NCI-H526 treated with DMSO at 0.1 percent for 48 hours (cell line): ENCODE data around the gene LY6G6F.

Experiments
- DNase-seq: peaks from one replicate; lab custom pipeline; 2025; lab: John Stamatoyannopoulos, UW

The LY6G6F gene

DNA sequence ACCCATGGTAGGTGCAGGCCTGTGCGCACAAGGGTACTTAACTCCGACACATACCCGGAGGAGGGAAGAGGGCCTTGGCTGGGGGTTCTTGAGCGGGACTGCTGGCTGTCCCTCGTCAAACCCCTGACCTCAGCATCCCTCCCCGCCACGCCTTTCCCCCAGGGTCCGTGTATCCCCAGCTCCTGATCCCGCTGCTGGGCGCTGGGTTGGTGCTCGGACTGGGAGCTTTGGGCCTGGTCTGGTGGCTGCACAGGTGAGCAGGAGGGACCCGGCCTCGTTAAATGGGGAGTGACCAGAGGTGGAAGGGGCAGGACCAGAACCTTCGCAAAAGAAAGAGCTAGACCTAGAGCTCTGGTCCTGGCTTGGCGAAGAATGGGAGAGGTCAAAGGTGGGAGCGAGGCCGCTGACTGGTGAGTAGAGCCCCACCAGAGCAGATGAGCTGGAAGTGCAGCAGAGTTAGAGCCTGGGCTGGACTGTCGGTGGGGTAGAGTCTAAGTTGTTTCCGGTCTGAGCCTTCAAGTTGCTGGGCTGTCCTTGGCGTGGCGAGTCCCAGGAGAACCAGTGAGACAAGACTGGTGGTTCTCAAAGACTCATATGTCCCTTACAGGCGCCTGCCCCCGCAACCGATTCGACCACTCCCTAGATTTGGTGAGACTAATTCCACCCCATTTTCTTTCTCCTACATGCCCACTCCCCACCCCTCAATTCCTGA is 17.5 kb downstream of the LY6G6F start:
- DNase-seq: no peak

DNA sequence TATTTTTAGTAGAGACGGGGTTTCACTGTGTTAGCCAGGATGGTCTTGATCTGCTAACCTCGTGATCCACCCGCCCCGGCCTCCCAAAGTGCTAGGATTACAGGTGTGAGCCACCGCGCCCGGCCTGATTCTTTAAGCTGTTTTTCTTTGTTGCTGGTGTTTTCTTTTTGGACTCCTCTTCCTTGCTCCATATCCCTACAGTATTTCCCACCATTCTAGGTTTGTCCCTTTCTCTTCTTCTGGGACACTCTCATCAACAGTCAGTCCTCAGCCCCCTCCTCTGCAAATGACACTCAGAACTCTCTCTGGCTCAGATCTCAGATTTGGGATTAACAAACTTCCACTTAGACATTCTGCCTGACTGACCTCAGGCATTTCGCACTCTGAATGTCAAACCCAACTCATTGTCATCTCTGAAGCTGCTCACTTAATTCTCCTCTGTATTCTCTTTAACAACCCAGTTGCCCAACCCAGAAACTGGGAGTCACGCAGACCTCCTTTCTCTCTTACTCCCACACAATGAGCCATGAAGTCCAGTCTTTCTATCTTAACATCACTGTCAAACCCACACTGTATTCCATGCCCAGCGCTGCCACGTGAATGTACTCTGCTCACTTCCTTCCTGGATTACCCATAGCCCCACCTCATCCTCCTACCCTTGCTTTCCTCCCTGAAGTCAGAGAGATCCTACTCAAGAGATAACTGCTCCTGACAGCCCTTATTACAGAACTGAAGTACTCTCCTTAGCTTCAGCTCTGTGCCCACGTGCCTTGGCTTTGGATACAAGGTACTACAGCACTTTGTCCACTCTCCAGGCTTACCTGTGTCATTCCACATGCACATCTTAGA is 19.1 kb downstream of the LY6G6F start:
- DNase-seq: no peak

- no peak for DNase-seq
Measured at GRCh38 chr6:31727034-31727716, 20.5 kb downstream of the LY6G6F start.

DNA sequence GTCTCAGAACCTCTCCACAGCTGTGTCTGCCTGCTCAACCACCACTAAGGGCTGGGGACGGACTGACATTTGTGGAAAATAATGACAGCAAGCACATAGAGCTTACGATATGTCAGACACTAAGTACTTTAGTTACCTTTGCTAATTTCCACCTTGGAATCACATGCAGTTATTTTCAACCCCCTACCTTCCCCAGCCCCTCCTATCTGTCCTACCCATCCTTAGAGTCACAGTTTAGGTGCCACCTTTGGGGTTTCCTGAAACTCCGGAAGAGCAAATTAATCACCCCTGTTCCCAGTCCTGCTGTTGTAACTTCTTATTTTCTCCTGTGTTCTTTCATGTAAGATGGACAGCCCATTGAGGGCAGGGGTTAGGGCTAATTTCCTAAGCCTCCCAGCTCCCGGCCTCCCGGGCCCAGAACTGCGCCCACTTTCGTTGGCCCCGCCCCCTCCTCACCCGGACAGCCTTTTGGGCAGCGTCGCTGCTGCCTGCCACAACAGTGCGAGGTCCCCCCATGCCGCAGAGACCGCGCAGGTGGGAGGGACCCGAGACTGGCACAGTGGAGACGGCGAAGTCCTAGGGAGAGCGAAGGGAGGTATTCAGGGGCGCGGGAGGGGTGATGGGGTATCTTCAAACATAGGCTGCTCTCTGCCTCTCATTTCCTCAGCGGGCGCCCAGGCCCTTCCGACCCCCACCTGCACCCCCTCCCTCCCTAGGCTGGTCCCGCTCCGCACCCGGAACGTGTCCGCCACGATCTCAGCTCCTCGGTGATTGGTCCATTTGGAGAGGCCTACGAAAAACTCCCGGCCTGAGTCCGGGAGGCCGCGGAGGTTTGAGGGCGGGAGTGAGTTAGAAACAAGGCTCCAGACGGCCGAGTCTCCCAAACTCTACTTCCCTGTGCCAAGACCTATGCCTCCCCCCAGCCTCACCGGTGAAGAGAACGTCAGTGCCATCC is 21.3 kb downstream of the LY6G6F start:
- DNase-seq: no peak

- DNase-seq: no peak
Measured at GRCh38 chr6:31728767-31729514, 22.3 kb downstream of the LY6G6F start, which contains the start of gene DDAH2. Gene DDAH2, minus strand, starts transcription at chr6:31729299. Its CDS starts 138 bp downstream, at chr6:31729161.

DNA sequence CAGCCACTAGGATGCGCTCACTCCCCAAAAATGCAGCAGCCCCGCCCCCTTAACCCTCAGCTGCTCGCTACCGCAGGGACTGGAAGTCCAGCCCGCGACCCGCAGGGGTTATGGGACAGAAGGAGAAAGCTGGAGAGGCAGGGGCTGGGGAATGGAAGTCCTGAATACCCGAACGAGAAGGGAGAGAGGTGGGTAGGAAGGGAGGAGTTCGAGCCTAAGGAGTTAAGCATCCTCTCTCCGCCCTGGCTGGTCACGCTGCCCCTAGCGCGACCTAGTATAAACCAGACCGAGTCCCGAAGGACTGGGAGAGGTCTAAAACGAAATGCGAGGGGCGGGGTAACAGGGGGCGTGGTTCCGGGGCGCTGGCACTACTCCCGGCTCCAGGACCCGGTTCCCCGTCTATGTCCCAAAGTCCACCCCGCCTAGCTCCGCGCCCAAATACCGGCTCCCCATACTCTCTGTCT is 22.9 kb downstream of the LY6G6F start:
- DNase-seq: peak; percentile 69

DNA sequence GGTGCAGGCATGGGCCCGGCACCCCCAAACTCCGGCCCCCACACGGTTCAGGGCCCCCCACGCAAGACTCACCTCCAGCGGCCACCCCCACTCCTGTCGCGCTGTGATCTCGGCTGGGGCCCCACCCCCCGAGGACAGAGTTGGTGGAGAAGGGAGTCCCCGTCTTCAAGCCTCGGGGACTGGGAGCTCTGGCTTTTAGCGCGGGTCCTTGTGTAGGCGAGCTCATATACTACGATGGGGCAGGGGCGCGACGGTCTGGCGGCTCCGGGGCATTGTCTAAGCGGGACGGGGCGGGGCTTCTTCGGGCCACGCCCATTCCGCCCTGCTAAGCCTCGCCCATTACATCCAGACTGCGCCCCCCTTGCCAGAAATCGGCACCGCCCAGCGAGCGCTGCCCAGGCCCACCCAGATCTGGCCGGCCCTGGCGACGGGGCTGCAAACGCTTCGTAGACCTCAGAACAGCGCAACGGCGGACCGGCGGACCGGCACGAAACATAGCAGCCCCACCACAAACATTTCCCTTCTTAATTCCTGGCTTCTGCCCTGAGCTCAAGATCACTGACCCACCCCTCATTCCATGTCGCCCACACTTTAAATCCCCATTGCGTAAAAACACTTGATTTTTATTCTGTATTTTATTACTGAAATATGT is 23.4 kb downstream of the LY6G6F start:
- DNase-seq: peak; percentile 66

- no peak for DNase-seq
Measured at GRCh38 chr6:31730631-31731086, 24.0 kb downstream of the LY6G6F start.

DNA sequence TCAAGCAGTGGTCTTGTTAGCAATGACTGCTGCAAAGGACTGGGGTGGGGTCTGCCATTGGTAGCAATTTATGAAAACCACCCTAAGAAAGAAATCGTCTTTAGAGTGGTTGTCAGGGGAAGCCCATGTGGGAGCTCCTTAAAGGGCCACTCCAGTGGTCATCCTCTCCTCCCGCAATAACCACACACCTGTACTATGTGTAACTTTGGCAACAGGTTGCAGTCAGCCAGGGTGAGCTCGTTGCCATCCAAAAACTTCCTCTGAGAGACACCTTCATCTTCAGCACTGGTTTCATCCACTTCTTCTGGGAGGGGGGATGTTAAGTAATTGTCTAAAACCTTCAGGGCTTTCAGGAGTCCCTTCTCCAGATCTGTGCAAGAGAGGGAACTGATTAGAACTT is 25.4 kb downstream of the LY6G6F start:
- no peak for DNase-seq

GRCh38 chr6:31733734-31734133 is 27.1 kb downstream of the LY6G6F start:
- DNase-seq: no peak

GRCh38 chr6:31734247-31734820 is 27.7 kb downstream of the LY6G6F start:
- no peak for DNase-seq

- no peak for DNase-seq
Measured at GRCh38 chr6:31734821-31735406, 28.2 kb downstream of the LY6G6F start.

GRCh38 chr6:31736021-31736767 is 29.5 kb downstream of the LY6G6F start, which contains the start of gene CLIC1:
Gene CLIC1, minus strand, starts transcription at chr6:31736530. Its CDS starts 230 bp downstream, at chr6:31736300.
- peak; percentile 56 for DNase-seq

DNA sequence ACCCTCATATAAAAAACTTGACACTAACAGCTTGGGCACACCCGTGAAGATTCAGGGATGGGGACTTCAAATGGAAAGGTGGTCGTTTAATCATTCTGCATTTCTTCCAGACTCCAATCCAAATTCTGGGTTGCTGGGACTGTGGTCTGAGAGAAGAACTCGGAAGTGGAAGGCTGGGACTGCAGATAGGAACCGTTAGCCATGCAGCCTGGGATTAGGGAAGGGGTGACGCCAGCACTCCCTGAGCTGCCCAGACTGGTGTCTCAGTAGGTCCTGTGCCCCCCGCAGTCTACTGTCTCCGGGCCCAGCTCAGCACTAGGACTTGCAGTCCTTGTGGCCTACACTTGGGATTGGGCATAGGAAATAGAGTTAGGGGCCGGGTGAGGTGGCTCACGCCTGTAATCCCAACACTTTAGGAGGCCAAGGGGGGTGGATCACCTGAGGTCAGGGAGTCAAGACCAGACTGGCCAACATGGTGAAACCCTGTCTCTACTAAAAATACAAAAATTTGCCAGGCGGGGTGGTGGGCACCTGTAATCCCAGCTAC is 30.2 kb downstream of the LY6G6F start:
- no peak for DNase-seq

DNA sequence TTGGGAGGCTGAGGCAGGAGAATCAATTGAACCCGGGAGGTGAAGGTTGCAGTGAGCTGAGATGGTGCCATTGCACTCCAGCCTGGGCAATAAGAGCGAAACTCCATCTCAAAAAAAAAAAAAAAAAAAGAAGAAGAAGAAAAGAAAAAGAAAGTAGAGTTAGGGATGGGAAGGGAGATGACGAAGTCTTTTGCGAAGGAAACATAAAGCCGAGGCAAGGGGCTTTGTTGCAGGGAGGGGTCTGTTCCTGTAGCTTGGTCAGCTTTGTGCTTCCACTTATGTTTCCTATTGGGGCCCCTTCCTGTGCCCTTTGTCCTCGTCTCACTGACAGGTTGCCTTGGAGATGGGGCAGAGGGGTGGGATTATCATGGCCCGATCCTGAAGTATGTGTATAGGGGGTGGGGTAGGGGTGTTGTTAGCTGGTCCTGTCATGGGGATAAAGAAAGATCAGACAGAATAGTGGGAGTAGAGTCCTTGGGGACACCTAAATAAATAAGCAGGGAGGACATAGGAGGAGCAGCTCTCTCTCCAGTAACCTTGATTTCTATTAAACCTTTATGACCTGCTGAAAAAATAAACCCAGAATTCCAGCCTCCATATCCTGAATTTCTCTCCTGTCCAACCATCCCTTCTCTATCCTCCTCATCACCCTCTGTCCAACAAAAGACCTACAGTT is 30.8 kb downstream of the LY6G6F start:
- no peak for DNase-seq

- DNase-seq: peak; percentile 48
Measured at GRCh38 chr6:31737991-31738979, 31.6 kb downstream of the LY6G6F start.
